SK-N-SH (cell line): Measurements from ENCODE around the gene CRMP1. TPM values are rescaled to one million over a fixed set of nuclear protein-coding genes. Genes with fewer than 3 reads are reported as not detected.

Experiments
- CTCF ChIA-PET: fragments of 300-600, 350-600 bp; formaldehyde crosslinking; extraction: SDS; loops from one replicate; lab custom pipeline; 2021; lab: Yijun Ruan, JAX
- POLR2A ChIA-PET: fragments of 350-600 bp; sonication (Branson Sonifier 250); formaldehyde crosslinking; extraction: SDS; loops from one replicate; lab custom pipeline; 2020; ENCODE audit warnings: antibody characterized with exemption, inconsistent platforms; lab: Yijun Ruan, JAX
- DNase-seq: peaks from one replicate; pipeline ENCODE4 v3.0.0; 2012
- H2AFZ ChIP-seq: fragments of 200-600 bp; sonication (generic); 2 replicates; pipeline ENCODE4 v1.8.1; 2016; ENCODE audit warnings: antibody characterized with exemption, mild to moderate bottlenecking, low read depth
- H3F3A ChIP-seq: fragments of 200-600 bp; sonication (generic); replicated peaks from 2 replicates; pipeline ENCODE3; 2016; ENCODE audit warnings: antibody characterized with exemption, mild to moderate bottlenecking; ENCODE audit not compliant: insufficient read depth
- H3K27ac ChIP-seq, 2 experiments: fragments of 200-500 bp in 1 of 2; fragments of 200-600 bp in 1 of 2; sonication (Bioruptor generic) in 1 of 2; sonication (generic), shearing (Covaris generic) in 1 of 2; 2 replicates each; pipeline versions ENCODE4 v1.5.1 to v1.6.1; 2014 to 2016; ENCODE audit warnings: low read depth in 2 of 2, inconsistent platforms in 1 of 2, low read length in 1 of 2, mild to moderate bottlenecking in 1 of 2, mixed read lengths in 1 of 2
- H3K27me3 ChIP-seq: fragments of 200-600 bp; sonication (generic), shearing (Covaris generic); 2 replicates; pipeline ENCODE4 v1.6.1; 2016; ENCODE audit warnings: mixed run types; ENCODE audit not compliant: insufficient read depth
- H3K36me3 ChIP-seq, 2 experiments: fragments of 200-500 bp in 1 of 2; fragments of 200-600 bp in 1 of 2; sonication (Bioruptor generic) in 1 of 2; sonication (generic) in 1 of 2; replicated peaks in 1 of 2; 2 replicates each; pipeline versions ENCODE3 to v1.5.1; 2014 to 2016; ENCODE audit warnings: low read length in 1 of 2, mild to moderate bottlenecking in 1 of 2; ENCODE audit not compliant: insufficient read depth in 2 of 2, control insufficient read depth in 1 of 2
- H3K4me1 ChIP-seq, 2 experiments: fragments of 200-500 bp in 1 of 2; fragments of 200-600 bp in 1 of 2; sonication (Bioruptor generic) in 1 of 2; sonication (generic), shearing (Covaris generic) in 1 of 2; 2 replicates each; pipeline versions ENCODE4 v1.5.1 to v1.6.1; 2014 to 2016; ENCODE audit warnings: low read depth in 1 of 2, low read length in 1 of 2, mixed run types in 1 of 2; ENCODE audit not compliant: insufficient read depth in 2 of 2, control insufficient read depth in 1 of 2
- H3K4me2 ChIP-seq: fragments of 200-600 bp; sonication (generic), shearing (Covaris generic); 2 replicates; pipeline ENCODE4 v1.6.1; 2017; ENCODE audit warnings: mixed run types
- H3K4me3 ChIP-seq, 2 experiments: fragments of 200-500 bp in 1 of 2; fragments of 200-600 bp in 1 of 2; sonication (Bioruptor generic) in 1 of 2; sonication (generic), shearing (Covaris generic) in 1 of 2; 2 replicates each; pipeline versions ENCODE4 v1.5.1 to v1.8.1; 2014 to 2016; ENCODE audit warnings: low read depth in 2 of 2, inconsistent platforms in 1 of 2, low read length in 1 of 2, mild to moderate bottlenecking in 1 of 2, mixed read lengths in 1 of 2, moderate library complexity in 1 of 2
- H3K79me2 ChIP-seq: fragments of 200-600 bp; sonication (generic); 2 replicates; pipeline ENCODE4 v1.8.1; 2017; ENCODE audit warnings: mild to moderate bottlenecking; ENCODE audit not compliant: insufficient read depth
- H3K9ac ChIP-seq: fragments of 200-600 bp; sonication (generic); 2 replicates; pipeline ENCODE4 v1.6.1; 2017; ENCODE audit warnings: mixed run types
- H3K9me2 ChIP-seq: fragments of 200-600 bp; sonication (generic); 2 replicates; pipeline ENCODE4 v1.6.1; 2017; ENCODE audit warnings: mixed run types
- H3K9me3 ChIP-seq: fragments of 200-600 bp; sonication (generic); 2 replicates; pipeline ENCODE4 v1.6.1; 2017; ENCODE audit warnings: mixed run types, mild to moderate bottlenecking, moderate library complexity
- H4K20me1 ChIP-seq: fragments of 200-600 bp; sonication (generic); 2 replicates; pipeline ENCODE4 v1.6.1; 2017; ENCODE audit warnings: mild to moderate bottlenecking, mixed run types; ENCODE audit not compliant: insufficient read depth
- ELF1 ChIP-seq: IDR thresholded peaks from 2 replicates; pipeline ENCODE4 v1.4.0; 2012
- EP300 ChIP-seq, 2 experiments: IDR thresholded peaks; 2 replicates each; pipeline versions ENCODE4 v1.4.0 to v1.6.1; 2012; ENCODE audit warnings: borderline replicate concordance in 1 of 2, low read depth in 1 of 2, low read length in 1 of 2
- FOXM1 ChIP-seq: IDR thresholded peaks from 2 replicates; pipeline ENCODE4 v1.4.0; 2012; ENCODE audit warnings: low read depth, mild to moderate bottlenecking
- GABPA ChIP-seq: IDR thresholded peaks from 2 replicates; pipeline ENCODE4 v1.4.0; 2012; ENCODE audit warnings: low read depth, mild to moderate bottlenecking
- JUND ChIP-seq: IDR thresholded peaks from 2 replicates; pipeline ENCODE4 v1.4.0; 2012
- NFIC ChIP-seq: IDR thresholded peaks from 2 replicates; pipeline ENCODE4 v1.4.0; 2012; ENCODE audit warnings: borderline replicate concordance
- PBX3 ChIP-seq: IDR thresholded peaks from 2 replicates; pipeline ENCODE4; 2012
- RCOR1 ChIP-seq: fragments of 150-350 bp; IDR thresholded peaks from 2 replicates; pipeline ENCODE4 v1.6.1; 2017; ENCODE audit warnings: antibody characterized with exemption, low read length
- TAF1 ChIP-seq: IDR thresholded peaks from 2 replicates; pipeline ENCODE4 v1.6.1; 2012; ENCODE audit warnings: low read depth, mild to moderate bottlenecking, low read length, moderate library complexity, borderline replicate concordance
- ZBTB33 ChIP-seq: IDR thresholded peaks from 2 replicates; pipeline ENCODE4 v1.4.0; 2012; ENCODE audit warnings: low read depth, borderline replicate concordance
- WGBS: methylation state at CpG from one replicate; pipeline ENCODE4 v1.1.6; 2017; ENCODE audit warnings: low lambda C conversion rate; 5-methylcytosine and 5-hydroxymethylcytosine counted together
- polyA plus RNA-seq, 3 experiments: library from polyadenylated mRNA; depleted of rRNA; stranded (reverse); fragments of >200 nt; gene quantifications; 2 replicates each; pipeline ENCODE4 v1.2.3, GENCODE V29; 2012

Gene CRMP1
- polyA plus RNA-seq, 1 of the 3 experiments (the other 2 are of a cell fraction): 3.4 TPM

- Histone ChIP-seq H3K27me3 (no peaks in the 10 kb centered on the region), H4K20me1 (no peaks in the 10 kb centered on the region), H3K79me2 (no peaks in the 10 kb centered on the region), H3K36me3 (peaks cover 20 to 36% of the 10 kb centered on the region in 2 experiments), H3K4me1 (peaks cover 0 to 2% of the 10 kb centered on the region in 2 experiments; a peak in 1 of 4 replicates), H3K9me3 (no peaks in the 10 kb centered on the region; the same call in 1 of the 2 replicates), H3K9me2 (no peaks in the 10 kb centered on the region), H3K4me2 (no peak overlapping the region), H3K9ac (no peak overlapping the region), H3K27ac (no peak overlapping the region), H3F3A (no peaks in the 10 kb centered on the region), H3K4me3 (no peak overlapping the region), H2AFZ (no peak overlapping the region)
- WGBS: 93% methylated on average over 6 of the region's 6 CpGs
- CTCF ChIA-PET: no interaction called here
- POLR2A ChIA-PET: no interaction called here
- TF ChIP-seq FOXM1 (no peak), TAF1 (no peak)
- no peak for DNase-seq
Measured at GRCh38 chr4:5797866-5798265, 95.0 kb downstream of the CRMP1 start.

- Histone ChIP-seq H3K9me3 (no peaks in the 10 kb centered on the region; the same call in 1 of the 2 replicates), H4K20me1 (no peaks in the 10 kb centered on the region), H3F3A (no peaks in the 10 kb centered on the region), H3K79me2 (no peaks in the 10 kb centered on the region), H3K4me1 (peaks cover 0 to 2% of the 10 kb centered on the region in 2 experiments; a peak in 1 of 4 replicates), H3K36me3 (peaks cover 20 to 28% of the 10 kb centered on the region in 2 experiments), H3K27ac (no peak overlapping the region), H3K4me2 (no peak overlapping the region), H3K9me2 (no peaks in the 10 kb centered on the region), H3K27me3 (no peaks in the 10 kb centered on the region), H2AFZ (no peak overlapping the region), H3K4me3 (no peak overlapping the region), H3K9ac (no peak overlapping the region)
- WGBS: 92% methylated on average over 10 of the region's 18 CpGs
- POLR2A ChIA-PET: no interaction called here
- TF ChIP-seq PBX3: no peak
- TF ChIP-seq NFIC: no peak
- no peak for TF ChIP-seq ZBTB33
- TF ChIP-seq ELF1: no peak
- TF ChIP-seq RCOR1: no peak
- TF ChIP-seq GABPA: no peak
- no peak for TF ChIP-seq JUND
- no peak for DNase-seq
- CTCF ChIA-PET: interaction anchor here (0.8 to 1.0 kb wide), 2 partner anchors 24 to 397 kb away, joined by 3 read pairs; no protein-coding TSS in a partner anchor
Measured at GRCh38 chr4:5796976-5797375, 95.9 kb downstream of the CRMP1 start.

- H3K9me2 ChIP-seq: no peaks in the 10 kb centered on the region
- no peaks in the 10 kb centered on the region for H4K20me1 ChIP-seq
- H3K4me3 ChIP-seq: no peak overlapping the region
- H3K9me3 ChIP-seq: no peaks in the 10 kb centered on the region; the same call in 1 of the 2 replicates
- no peak overlapping the region for H3K9ac ChIP-seq
- H3K79me2 ChIP-seq: no peaks in the 10 kb centered on the region
- peaks cover 0 to 2% of the 10 kb centered on the region in 2 experiments; a peak in 1 of 4 replicates for H3K4me1 ChIP-seq
- H3K27me3 ChIP-seq: no peaks in the 10 kb centered on the region
- H3F3A ChIP-seq: no peaks in the 10 kb centered on the region
- peaks cover 20 to 25% of the 10 kb centered on the region in 2 experiments for H3K36me3 ChIP-seq
- 89% methylated on average over 5 of the region's 5 CpGs for WGBS
- CTCF ChIA-PET: no interaction called here
- no peak overlapping the region for H3K4me2 ChIP-seq
- POLR2A ChIA-PET: no interaction called here
- no peak overlapping the region for H3K27ac ChIP-seq
- no peak overlapping the region for H2AFZ ChIP-seq
- no peak for TF ChIP-seq EP300 (IDR thresholded peaks at IDR 0.05; ENCODE audit: borderline replicate concordance in 1 of 2, low read depth in 1 of 2, low read length in 1 of 2)
- no peak for DNase-seq
Measured at GRCh38 chr4:5795580-5795979, 97.3 kb downstream of the CRMP1 start.
